ENCODE results near the gene AFAP1L2.

GRCh38 chr10:114384181-114384580, 20.1 kb downstream of the AFAP1L2 start:
- TF ChIP-seq RAD21 (IDR thresholded peaks at IDR 0.05; ENCODE audit: low read depth) (no peak), TAF1 (IDR thresholded peaks at IDR 0.05; ENCODE audit: low read depth) (no peak), CEBPB (IDR thresholded peaks at IDR 0.05) (no peak), YY1 (IDR thresholded peaks at IDR 0.05; ENCODE audit: low read depth) (no peak), ZBTB7A (IDR thresholded peaks at IDR 0.05; ENCODE audit: low read depth) (no peak), EGR1 (IDR thresholded peaks at IDR 0.05) (no peak), FOXM1 (IDR thresholded peaks at IDR 0.05; ENCODE audit: borderline replicate concordance, low read depth) (no peak), CREB1 (IDR thresholded peaks at IDR 0.05; ENCODE audit: low read depth) (no peak), TEAD4 (IDR thresholded peaks at IDR 0.05) (no peak), EP300 (IDR thresholded peaks at IDR 0.05; ENCODE audit: borderline replicate concordance) (no peak)
- TF ChIP-seq, protein P1, sequence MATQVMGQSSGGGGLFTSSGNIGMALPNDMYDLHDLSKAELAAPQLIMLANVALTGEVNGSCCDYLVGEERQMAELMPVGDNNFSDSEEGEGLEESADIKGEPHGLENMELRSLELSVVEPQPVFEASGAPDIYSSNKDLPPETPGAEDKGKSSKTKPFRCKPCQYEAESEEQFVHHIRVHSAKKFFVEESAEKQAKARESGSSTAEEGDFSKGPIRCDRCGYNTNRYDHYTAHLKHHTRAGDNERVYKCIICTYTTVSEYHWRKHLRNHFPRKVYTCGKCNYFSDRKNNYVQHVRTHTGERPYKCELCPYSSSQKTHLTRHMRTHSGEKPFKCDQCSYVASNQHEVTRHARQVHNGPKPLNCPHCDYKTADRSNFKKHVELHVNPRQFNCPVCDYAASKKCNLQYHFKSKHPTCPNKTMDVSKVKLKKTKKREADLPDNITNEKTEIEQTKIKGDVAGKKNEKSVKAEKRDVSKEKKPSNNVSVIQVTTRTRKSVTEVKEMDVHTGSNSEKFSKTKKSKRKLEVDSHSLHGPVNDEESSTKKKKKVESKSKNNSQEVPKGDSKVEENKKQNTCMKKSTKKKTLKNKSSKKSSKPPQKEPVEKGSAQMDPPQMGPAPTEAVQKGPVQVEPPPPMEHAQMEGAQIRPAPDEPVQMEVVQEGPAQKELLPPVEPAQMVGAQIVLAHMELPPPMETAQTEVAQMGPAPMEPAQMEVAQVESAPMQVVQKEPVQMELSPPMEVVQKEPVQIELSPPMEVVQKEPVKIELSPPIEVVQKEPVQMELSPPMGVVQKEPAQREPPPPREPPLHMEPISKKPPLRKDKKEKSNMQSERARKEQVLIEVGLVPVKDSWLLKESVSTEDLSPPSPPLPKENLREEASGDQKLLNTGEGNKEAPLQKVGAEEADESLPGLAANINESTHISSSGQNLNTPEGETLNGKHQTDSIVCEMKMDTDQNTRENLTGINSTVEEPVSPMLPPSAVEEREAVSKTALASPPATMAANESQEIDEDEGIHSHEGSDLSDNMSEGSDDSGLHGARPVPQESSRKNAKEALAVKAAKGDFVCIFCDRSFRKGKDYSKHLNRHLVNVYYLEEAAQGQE (IDR thresholded peaks at IDR 0.05; ENCODE audit: low read depth), result no peak
- TF ChIP-seq, protein P2, sequence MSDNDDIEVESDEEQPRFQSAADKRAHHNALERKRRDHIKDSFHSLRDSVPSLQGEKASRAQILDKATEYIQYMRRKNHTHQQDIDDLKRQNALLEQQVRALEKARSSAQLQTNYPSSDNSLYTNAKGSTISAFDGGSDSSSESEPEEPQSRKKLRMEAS (IDR thresholded peaks at IDR 0.05), result no peak
- TF ChIP-seq, protein P3, sequence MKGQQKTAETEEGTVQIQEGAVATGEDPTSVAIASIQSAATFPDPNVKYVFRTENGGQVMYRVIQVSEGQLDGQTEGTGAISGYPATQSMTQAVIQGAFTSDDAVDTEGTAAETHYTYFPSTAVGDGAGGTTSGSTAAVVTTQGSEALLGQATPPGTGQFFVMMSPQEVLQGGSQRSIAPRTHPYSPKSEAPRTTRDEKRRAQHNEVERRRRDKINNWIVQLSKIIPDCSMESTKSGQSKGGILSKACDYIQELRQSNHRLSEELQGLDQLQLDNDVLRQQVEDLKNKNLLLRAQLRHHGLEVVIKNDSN (IDR thresholded peaks at IDR 0.05), result no peak
